ENCODE measurements around the gene MDGA2. TPM values are rescaled to one million over a fixed set of nuclear protein-coding genes. Genes with fewer than 3 reads are reported as not detected.

The MDGA2 gene
- total and polyA plus RNA-seq, 2 of the 4 experiments (the other 2 are of a cell fraction), result 0.02 TPM; not detected in 1

- no peaks in the 10 kb centered on the region for H4K20me1 ChIP-seq (ENCODE audit: insufficient read depth, low read length)
- no peak overlapping the region for H3K56ac ChIP-seq (ENCODE audit: extremely low read depth, insufficient read depth, low read length)
- no peak overlapping the region for H3K9ac ChIP-seq (ENCODE audit: low read depth, low read length)
- BruUV-seq (replicated peaks), result no TSS peak
- ChIA-PET POLR2A (ENCODE audit: unreplicated experiment) (no interaction called here), CTCF (no interaction called here)
- TF ChIP-seq FOS (IDR thresholded peaks at IDR 0.05; ENCODE audit: low read depth, low read length) (no peak), USF2 (IDR thresholded peaks at IDR 0.05; ENCODE audit: low read depth, low read length) (no peak), BHLHE40 (IDR thresholded peaks at IDR 0.05; ENCODE audit: low read depth, low read length) (no peak), CTCF (conservative IDR thresholded peaks at IDR 0.05; ENCODE audit: low read depth, low read length) (no peak), POLR2A (IDR thresholded peaks at IDR 0.05; ENCODE audit: low read depth, low read length) (no peak), RFX5 (IDR thresholded peaks at IDR 0.05; ENCODE audit: low read depth, low read length) (no peak), CEBPB (IDR thresholded peaks at IDR 0.05; ENCODE audit: low read depth, low read length) (no peak), MAFK (IDR thresholded peaks at IDR 0.05; ENCODE audit: low read depth, low read length) (no peak), MXI1 (IDR thresholded peaks at IDR 0.05; ENCODE audit: borderline replicate concordance, low read depth, low read length) (no peak), ELK1 (IDR thresholded peaks at IDR 0.05; ENCODE audit: borderline replicate concordance, low read depth, low read length) (no peak), SMC3 (IDR thresholded peaks at IDR 0.05; ENCODE audit: low read depth, low read length) (no peak), MAZ (IDR thresholded peaks at IDR 0.05; ENCODE audit: borderline replicate concordance, low read depth, low read length) (no peak), CHD1 (IDR thresholded peaks at IDR 0.05; ENCODE audit: low read depth, low read length) (no peak), NFE2L2 (IDR thresholded peaks at IDR 0.05; ENCODE audit: low read depth, low read length) (no peak), RCOR1 (IDR thresholded peaks at IDR 0.05; ENCODE audit: insufficient replicate concordance, low read length) (no peak), RAD21 (IDR thresholded peaks at IDR 0.05; ENCODE audit: low read length) (no peak)
- no peak overlapping the region for H2AK5ac ChIP-seq (ENCODE audit: low read depth, low read length)
- H4K8ac ChIP-seq (ENCODE audit: low read depth in 2 of 2, low read length in 2 of 2), result no peak overlapping the region
- H3K14ac ChIP-seq (replicated peaks; ENCODE audit: low read depth, low read length), result no peak overlapping the region
- H2AK9ac ChIP-seq (replicated peaks; ENCODE audit: low read depth, low read length, poor library complexity), result no peak overlapping the region
- no peak overlapping the region for H3K23ac ChIP-seq (ENCODE audit: low read depth, low read length)
- in situ Hi-C loops (cut with MboI; ENCODE audit: low sequenced_read_pairs), result no loop called here
- dilution Hi-C loops (cut with HindIII; ENCODE audit: low sequenced_read_pairs, unreplicated experiment), result no loop called here
- no peak overlapping the region for H4K5ac ChIP-seq (ENCODE audit: low read depth, low read length)
- no peak overlapping the region for H2BK15ac ChIP-seq (ENCODE audit: low read depth, low read length)
- no peak overlapping the region for H3K27ac ChIP-seq (ENCODE audit: insufficient read depth, low read length)
- H4K91ac ChIP-seq (ENCODE audit: insufficient read depth, low read depth, low read length), result no peak overlapping the region
- H3K36me3 ChIP-seq (ENCODE audit: control insufficient read depth, insufficient read depth, low read length), result no peaks in the 10 kb centered on the region
- no peak overlapping the region for H3K4me3 ChIP-seq (ENCODE audit: insufficient read depth, low read depth, low read length)
- H2BK120ac ChIP-seq (ENCODE audit: low read depth, low read length), result no peak overlapping the region
- no peaks in the 10 kb centered on the region for H3K4me1 ChIP-seq (ENCODE audit: control insufficient read depth, insufficient read depth, low read length)
- H3K79me1 ChIP-seq (ENCODE audit: low read depth in 1 of 2, low read length in 2 of 2), result no peaks in the 10 kb centered on the region
- no peak overlapping the region for H3K18ac ChIP-seq (ENCODE audit: low read depth, low read length)
- H2AFZ ChIP-seq (replicated peaks; ENCODE audit: low read length, poor library complexity), result no peak overlapping the region
- H3K27me3 ChIP-seq (ENCODE audit: control insufficient read depth, insufficient read depth, low read length), result no peaks in the 10 kb centered on the region
- no peak for DNase-seq
- no peak overlapping the region for H3K4me2 ChIP-seq (ENCODE audit: low read depth, low read length)
- intact Hi-C loops (cut with micrococcal nuclease), result no loop called here
- no peaks in the 10 kb centered on the region for H3K9me1 ChIP-seq (ENCODE audit: insufficient read depth, low read length)
- no CpG with 5 or more reads among the region's 2 CpGs for WGBS, 2 experiments (ENCODE audit: extremely low coverage in 2 of 2, insufficient read length in 1 of 2)
- no peak overlapping the region for H3K4ac ChIP-seq (ENCODE audit: low read depth, low read length)
- H3K9me3 ChIP-seq (ENCODE audit: control insufficient read depth, insufficient read depth, low read length), result no peaks in the 10 kb centered on the region; the same call in 1 of the 2 replicates
- no peak for ATAC-seq (ENCODE audit: low read depth)
- H2BK20ac ChIP-seq (ENCODE audit: low read depth, low read length), result no peak overlapping the region
- no peak overlapping the region for H2BK5ac ChIP-seq (ENCODE audit: low read depth, low read length, poor library complexity, severe bottlenecking)
Observed at GRCh38 chr14:47366006-47366405, 309.4 kb downstream of the MDGA2 start.

Data from IMR-90 (cell line).